Inflammatory macrophage treated with lipopolysaccharide for 4 hours (primary cell): ENCODE data around the gene NPR3.

Experiments
- DNase-seq: peaks from one replicate; pipeline ENCODE4 v3.0.0-alpha.2; 2020

Gene NPR3

DNA sequence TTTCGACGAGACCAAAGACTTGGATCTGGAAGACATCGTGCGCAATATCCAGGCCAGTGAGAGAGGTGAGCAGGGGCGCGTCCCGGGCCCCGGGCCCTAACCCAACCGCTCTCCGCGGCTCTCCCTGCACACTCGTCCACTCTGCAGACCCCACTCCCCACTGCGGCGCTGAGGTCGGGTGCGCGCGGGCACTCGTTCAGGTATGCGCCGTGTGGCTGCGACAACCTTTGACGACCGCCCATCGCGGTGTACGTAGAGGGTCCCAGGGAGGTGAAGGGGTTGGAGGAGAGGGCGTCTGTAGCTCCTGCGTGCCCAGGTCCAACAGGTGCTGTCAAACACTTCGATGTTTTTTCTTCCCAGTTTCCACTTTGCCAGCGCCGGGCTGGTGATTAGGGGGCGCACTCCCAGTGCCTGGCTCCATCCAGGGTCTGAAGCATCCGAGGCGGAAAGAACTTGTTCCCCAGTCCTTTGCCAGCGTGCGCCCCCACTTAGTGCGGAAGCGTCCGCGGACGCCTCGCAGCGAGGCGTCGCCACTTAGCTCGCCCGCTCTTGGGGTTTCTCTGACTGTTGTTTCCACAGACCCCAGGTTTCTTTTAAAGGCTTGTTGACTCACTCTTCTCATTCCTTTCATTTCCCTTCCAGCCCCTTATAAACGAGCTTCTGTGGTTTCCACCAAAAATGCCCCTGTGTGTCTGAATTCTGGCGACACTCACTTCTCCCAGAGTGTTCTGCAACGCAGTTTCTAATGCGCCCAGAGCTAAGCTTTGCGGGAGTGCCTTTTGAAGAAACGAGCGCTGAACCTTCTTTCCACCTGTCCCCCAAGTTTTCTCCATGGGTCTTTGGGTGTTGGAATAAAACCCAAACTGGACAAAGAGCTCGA, 1.6 kb downstream of the NPR3 start:
- DNase-seq, result peak; percentile 26

DNA sequence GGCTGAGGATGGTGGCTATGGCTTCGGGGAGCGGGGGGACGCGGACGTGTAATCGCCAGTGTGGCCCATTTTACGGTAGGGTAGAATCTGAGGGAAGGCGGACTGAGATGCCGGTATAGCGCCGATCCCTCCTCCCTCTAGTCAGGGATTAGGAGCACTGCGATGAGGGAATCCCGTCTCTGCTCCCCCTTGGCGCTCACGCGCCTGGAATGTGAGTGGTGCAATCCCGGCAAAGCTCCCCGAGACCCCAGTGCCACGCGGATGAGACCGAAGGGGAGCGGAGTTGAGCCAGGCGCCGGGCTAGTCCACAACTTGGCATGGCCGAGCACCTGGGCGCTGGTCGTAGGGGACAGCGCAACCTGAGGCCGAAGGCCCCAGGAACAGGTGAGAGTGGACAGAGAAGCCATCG, 2.2 kb downstream of the NPR3 start:
- no peak for DNase-seq

DNA sequence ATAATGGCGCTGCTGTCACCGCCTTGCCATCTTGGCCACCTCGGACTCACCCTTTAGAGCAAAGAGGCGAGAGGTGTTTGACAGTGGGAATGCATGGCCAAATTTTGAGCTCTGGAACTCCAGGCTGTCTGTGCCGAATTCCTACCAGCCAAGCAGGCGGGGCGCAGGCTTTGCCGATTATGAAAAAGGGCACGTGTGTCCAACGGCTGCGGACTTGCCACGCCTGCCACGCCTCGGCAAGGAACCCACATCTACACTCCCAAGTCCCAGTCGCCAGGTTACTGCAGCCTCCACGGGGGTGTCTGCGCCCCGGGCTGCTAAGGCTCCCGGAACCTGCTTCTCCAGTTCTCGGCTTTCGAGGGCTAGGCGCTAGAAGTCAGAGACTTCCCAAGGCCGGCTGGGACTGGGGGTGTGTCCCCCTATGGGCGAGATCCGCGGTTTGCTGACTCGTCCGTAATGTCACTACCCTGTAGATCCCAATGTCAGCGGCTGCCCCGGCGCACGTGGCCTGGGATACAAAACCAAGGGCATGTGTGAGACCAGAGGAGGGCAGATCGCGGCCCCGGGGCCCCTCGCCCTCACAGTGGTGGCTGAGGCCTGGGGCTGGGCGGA, 2.8 kb downstream of the NPR3 start:
- peak; percentile 12 for DNase-seq

DNA sequence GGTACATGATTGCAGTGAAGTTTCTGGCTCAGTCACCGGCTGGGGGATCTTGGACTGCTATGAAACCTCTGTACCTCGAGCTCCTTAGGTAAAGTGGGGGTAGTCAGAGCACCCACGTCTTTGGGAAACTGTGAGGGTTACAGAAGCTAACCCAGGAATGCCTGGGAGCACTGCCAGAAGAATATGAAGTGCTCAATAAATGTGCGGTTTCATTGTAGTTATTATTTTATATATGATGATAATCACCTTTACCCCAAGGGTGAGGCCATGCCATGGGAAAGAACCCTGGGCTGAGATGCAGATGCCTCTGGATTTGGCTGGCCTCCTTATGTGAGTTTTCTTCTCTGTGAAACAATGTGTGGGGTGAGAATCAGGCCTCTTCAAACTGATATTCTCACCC, 3.7 kb downstream of the NPR3 start:
- no peak for DNase-seq

DNA sequence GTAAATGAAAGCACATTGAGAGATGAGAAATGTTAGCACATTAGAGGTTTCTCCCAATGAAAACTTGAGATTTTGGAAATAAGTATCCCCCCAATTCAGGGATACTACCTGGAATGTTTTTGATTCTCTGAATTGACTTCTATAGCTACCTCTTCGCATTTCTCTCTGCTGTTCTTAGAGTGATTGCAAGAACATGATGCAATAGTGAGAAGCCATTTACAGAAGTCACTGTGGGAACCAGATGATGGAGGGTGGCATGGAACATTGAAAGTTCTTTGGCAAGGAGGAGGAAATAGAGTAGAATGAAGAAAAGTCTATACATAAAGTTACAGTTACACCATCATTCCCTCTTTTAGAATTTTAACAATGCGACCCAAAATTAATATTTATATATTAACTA, 9.2 kb downstream of the NPR3 start:
- DNase-seq, result peak; percentile 40

DNA sequence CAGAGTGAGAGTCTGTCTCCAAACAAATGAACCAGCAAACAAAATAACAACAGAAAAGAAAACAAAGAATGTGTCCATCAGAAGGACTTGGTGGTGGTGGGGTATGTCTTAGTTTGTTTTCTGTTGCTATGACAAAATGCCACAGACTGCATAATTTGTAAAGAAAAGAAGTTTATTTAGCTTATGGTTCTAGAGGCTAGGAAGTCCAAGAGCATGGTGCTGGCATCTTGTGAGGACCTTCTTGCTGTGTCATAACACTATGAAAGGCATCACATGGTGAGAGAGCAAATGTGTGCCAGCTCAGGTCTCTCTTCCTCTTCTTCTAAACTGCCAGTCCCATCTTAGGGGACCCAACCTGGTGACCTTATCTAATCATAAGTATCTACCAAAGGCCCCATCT, 10.5 kb downstream of the NPR3 start:
- no peak for DNase-seq

DNA sequence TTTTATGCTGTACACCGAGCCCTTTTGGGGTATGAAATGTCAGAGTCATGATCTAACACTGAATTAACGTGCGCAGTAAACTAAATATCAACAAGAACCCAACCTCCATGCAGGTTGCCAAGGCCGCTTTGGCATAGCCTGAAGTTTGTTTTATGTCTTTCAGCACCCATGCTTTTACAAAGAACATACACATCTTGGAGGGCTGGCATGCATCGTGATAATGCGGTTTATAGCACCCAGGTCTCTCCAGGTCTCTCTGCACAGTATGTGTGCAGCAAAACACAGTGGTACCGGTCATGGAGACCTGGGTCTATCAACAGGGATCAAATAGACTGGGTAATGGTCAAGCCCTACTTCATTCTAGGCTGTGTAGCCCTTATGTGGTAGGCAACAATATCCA, 11.8 kb downstream of the NPR3 start:
- no peak for DNase-seq

DNA sequence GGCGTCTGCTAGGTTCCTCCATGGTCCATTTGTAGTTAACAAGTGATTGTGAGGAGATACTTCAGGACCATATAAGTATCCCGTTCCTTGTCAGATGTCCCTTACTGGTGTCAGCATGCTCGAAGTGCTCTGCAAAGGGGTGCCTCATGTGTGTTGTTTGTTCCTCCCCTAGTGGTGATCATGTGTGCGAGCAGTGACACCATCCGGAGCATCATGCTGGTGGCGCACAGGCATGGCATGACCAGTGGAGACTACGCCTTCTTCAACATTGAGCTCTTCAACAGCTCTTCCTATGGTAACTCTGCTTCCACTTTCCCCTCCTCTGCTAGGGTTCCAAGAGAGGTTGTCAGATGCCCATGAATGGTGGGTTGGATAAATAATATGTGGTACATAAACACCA, 13.4 kb downstream of the NPR3 start:
- no peak for DNase-seq

DNA sequence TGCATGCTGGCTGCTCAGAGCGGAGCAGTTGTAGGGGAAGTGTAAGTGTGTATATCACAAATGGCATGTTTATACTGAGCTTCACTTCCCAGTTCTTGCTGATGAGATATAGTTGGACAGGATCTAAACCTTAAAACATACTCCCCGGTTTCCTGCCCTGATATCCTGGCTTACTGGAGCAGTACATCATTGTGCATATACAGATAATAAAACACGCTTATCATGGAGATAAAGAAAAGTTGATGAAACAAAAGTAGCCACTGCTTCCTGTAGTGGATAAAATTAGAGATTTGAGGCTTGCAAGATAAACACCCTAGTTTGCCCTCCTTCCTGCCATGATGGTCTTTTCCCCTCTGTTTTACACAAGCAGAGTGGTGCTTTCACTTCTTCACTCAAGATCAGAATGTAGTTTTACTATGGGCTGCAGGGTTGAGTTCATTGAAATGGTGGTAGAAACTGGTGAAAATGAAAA, 15.0 kb downstream of the NPR3 start:
- no peak for DNase-seq

DNA sequence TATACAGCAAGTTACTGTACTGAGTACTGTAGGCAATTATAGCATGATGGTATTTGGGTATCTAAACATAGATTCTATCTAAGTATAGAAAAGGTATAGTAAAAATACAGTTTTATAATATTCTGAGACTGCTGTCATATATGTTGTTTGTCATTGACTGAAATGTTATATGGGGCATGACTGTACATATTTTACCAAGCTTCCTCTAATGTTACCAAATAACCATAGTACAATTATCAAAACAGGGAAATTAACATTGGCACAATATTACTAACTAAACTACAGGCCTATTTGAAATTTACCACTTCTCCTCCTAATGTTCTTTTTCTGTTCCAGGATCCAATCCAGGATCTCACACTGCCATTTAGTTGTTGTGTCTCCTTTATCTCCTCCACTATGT, 18.5 kb downstream of the NPR3 start:
- no peak for DNase-seq

DNA sequence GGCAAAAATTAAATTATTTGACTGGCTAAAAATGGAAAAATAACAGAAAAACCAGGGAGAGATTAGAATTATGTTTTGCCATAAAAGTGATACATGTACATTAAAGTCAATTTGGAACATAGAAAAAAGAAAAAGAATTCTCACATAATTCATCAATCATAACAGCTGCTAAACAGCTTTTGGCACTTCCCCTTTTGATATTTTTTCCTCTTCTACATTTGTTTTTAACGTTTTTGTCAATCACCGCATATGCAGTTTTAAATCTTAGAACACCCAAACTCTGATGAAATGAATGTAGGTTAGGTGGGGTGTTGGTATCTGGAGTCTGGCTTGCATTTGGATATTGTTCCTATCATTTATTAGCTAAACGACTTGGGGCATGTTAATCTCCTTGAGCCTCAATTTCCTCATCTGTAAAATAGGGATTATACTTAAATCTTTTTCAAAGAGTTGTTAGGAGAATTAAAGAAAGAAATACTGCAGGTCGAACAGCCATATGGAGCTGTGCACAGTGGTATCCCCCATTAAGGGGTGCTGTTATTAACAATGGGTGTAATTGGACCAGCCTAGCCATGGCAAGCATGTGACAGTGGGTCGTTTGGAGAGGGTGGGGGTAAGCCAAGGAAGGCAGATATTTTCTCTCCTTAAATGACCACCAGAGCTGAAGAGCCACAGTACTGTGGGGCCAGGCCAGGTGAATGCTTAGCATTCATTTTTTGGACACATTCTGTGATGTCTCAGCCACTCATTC, 22.6 kb downstream of the NPR3 start:
- DNase-seq, result no peak

DNA sequence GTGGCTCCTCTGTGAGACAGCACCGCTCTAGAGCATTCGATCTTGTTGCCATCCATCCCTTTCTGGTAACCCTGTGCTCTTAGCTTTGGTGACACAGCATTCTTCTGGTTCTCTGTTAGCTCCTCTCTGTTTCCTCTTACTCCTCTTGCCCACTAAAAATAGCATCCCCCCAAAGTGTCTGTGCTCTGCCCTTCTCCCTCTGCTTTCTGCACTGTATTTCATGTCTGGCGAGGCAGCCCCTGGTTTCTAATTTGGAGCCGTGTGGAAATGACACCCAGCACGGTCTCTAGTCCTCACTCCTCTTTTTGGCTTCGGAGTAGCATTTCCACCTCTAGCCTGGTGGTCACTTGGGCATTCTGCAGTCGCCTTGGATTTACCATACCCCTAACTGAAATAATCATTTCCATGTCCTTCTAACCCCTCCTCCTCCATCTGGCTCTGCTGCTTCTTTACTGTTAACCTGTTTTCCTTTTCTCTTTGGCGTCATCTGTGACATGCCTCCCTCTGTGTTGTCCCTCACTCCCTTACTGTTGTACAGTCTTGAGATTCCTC, 23.8 kb downstream of the NPR3 start:
- DNase-seq, result no peak

DNA sequence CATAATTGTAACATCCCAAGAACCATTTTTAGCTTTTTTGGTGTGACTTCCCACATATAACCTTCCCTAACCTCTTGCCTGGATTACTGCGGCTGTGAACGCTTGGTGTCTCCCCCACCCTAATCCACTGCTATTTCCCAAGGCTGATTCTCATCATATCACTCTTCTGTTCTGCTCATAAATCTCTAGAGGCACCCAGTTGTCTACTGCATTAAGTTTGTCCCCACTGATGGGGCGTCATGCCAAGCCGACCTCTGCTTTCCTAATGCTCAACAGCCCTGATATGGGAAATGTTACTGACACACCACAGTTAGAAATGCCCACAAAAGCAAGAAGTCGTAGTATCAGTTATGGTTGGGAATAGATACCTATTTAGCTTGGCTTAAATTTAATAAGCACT, 24.4 kb downstream of the NPR3 start:
- no peak for DNase-seq

DNA sequence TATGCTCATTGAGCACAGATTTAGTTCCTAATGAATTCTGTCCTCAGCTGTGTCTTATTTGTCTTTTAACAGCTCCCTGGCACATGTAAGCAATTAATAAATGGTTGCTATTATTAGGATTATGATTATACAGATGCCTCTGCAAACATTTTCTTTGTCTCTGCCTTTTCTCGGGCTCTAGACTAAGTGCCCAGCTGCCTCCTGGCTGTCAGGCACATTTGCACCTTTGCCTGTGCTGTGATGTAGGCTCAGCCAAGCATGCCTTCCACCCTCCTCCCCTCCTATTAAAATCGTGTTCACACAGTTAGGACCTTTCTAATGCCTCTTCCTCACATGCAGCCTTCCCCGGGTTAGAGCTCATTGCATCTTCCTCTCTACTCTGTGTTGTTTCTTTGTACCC, 25.7 kb downstream of the NPR3 start:
- DNase-seq, result no peak

DNA sequence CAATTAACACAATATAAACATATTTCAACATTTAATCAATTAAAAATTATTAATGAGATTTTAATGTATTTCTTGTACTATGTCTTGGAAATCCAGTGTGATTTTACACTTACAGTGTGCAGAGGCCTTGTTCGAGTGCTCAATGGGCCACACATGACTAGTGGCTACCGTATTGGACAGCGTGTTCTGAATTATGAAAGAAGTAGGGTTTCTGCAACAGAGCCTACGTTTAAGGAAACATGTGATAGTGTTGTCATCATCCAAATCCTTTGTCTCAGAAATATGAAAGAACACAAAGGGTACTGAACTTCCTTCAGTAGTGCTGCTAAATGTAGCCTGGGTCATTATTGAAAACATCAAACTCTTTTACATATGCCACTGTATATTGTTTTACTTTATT, 29.5 kb downstream of the NPR3 start:
- DNase-seq, result peak; percentile 64

DNA sequence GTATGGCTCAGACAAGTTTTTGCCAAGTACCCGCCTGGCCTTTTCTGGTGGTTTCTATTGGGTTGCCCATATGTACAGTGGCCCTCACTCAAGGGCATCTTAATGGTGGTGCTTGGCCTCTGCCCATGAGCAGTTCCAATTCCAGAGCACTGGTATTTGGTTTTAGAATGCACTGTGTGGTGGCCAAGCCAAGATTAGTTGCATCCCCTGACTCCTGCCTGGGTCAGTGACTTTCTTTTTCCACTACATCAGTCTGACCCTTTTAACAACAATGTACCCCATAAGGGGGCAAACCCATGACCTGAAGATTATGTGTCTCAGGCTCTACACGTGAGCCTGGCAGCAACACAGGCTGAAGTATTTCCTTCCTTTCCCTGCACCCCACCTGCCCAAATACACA, 34.2 kb downstream of the NPR3 start:
- DNase-seq, result no peak

DNA sequence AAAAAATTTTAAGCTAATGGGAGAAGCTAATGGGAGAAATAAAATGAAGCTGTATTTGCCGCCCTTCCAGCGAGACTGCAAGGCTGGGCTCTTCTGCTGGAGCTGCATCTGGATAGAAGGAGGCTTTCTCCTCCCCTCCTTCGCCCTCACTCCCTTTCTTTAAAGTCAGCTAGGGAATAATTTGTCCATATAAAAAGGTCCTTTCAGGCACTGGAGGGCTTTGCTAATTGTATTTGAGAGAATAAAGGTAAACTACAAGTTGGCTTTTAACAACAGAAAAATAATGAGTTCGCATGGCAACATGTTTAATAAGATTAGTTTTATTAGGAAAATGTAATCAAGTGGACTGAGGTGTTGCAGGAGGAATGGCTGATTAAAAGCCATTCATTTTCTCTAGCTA, 41.3 kb downstream of the NPR3 start:
- no peak for DNase-seq

DNA sequence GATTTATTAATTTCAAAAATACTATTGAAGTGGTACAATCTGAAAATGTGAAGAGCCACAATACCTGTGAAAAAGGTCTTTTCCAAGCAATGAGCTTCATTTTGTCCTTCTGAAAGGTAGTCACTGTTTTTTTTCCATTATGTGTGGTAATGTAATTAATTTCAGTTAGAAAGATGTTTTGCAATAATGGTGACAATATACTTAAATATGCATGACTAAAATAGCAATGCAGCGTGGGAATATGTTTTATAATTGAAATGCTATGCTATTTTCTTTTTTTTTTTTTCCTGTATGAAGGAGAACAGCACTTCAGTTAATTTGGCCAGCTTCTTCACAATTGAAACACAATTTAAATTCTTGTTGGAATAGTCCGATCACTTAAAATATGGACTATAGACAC, 41.9 kb downstream of the NPR3 start:
- DNase-seq, result no peak

DNA sequence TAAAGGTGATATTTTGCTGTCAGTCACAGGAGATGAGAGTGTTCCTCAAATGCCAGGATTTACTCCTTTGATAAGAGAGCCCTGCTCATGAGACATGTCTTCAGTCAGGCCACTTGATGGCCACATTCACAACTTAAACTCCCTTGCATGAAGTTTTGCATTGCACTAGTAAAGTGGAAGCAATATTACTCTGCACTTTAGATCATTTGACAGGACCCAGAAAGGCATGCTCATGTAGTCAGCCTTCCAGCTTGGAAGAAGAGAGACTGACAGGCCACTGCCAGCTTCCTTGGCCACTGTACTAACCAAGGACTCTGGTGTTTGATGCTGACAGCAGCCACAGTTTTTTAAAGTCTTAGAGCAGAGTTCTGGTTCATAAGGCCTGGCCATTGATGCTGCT, 42.6 kb downstream of the NPR3 start:
- no peak for DNase-seq

DNA sequence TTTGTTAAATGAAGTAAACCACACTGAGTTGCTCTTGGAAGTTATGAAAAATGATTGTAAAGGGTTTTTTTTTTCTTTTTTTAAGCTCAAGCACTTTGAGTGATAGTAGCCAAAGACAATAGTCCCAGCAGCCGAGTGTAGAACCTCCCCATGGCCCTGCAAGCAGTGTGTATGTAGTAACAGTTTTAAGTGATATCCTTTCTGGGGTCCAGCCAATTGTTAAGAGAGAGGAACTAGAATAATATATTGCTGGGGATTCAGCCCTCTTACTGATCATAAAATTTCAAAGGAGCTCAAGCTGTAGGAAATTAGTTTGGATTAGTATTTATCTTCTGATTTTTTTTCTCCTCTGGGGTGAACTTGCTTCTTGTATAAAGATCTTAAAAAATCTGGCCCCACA, 43.2 kb downstream of the NPR3 start:
- DNase-seq, result no peak

DNA sequence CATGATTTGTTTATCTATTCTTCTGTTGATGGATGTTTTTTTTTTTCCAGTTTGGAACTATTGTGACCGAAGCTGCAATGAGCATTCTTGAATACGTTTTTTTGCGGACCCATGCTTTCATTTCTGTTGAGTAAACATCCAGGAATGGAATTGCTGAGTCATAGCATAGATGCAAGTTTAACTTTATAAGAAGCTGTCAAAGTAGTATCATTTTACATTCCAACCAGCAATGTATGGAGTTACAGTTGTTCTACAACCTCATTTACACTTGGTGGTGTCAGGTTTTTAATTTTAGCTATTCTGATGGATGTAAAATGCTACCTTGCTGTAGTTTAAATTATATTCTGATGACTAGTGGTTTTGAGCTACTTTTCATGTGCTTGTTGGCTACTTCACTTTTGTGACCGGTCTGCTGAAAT, 49.0 kb downstream of the NPR3 start:
- DNase-seq, result peak; percentile 52

DNA sequence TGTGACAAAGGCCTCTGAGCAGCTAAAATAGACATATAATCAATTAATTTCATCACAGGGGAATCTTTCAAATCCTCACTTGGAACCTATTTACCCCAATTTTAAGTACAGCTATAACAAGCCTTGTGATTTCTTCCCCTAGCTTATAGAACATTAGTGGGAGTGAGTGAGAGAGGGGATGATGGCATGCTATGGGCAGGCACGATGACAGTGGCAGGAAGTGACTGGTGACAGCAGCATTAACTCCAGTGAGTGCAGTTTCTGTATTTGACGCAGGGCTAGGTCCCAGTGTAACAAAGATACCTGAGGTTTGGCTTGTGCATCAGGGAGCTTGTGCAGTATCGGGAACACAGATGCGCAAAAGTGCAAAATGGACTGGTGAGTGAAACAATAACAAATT, 54.1 kb downstream of the NPR3 start:
- peak; percentile 10 for DNase-seq

DNA sequence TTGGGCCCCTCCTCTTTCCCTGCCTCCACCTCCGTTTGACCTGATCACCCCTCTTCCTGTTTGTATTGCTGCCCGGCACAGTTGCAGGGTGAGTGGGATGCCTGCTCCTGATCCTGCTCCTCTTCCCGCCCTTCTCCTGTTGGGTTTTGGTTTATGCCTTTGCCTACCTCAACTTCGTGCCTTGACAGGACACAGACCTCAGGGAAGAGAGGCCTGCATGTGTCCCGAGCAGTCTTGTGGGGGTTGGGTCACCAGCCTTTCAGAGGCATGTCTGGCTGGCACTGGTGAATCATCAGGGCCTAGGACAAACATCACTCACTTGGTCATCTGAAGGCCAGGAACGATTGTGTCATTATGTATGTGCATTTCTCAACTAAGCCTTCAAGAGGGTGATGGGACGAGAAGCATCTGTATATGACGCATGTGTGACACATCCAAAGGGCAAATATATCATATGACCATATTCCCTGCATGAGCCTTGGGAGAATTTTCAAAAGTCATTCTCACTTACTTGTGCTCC, 56.9 kb downstream of the NPR3 start:
- peak; percentile 87 for DNase-seq
